Smooth muscle cell (in vitro differentiated cells): ENCODE measurements around the gene ZBTB21. TPM values are rescaled to one million over a fixed set of nuclear protein-coding genes. Genes with fewer than 3 reads are reported as not detected.

ENCODE experiments used
- DNase-seq: peaks from one replicate; lab custom pipeline; 2025; ENCODE audit not compliant: unreplicated experiment; lab: John Stamatoyannopoulos, UW
- H2AFZ ChIP-seq: fragments of 200-600 bp; sonication (generic); 2 replicates; pipeline ENCODE4 v1.6.0; 2016; ENCODE audit warnings: antibody characterized with exemption, low read depth, mild to moderate bottlenecking
- H3F3A ChIP-seq: fragments of 200-600 bp; sonication (generic); 2 replicates; pipeline ENCODE4 v1.6.0; 2017; ENCODE audit warnings: antibody characterized with exemption, low read depth
- H3K27ac ChIP-seq: fragments of 200-600 bp; sonication (generic); 2 replicates; pipeline ENCODE4 v1.5.1; 2016; ENCODE audit warnings: low read depth, mild to moderate bottlenecking
- H3K27me3 ChIP-seq: fragments of 200-600 bp; sonication (generic); 2 replicates; pipeline ENCODE4 v1.6.1; 2016; ENCODE audit warnings: low read depth, mild to moderate bottlenecking
- H3K36me3 ChIP-seq: fragments of 200-600 bp; sonication (generic); 2 replicates; pipeline ENCODE4 v1.5.1; 2016; ENCODE audit warnings: low read depth
- H3K4me1 ChIP-seq: fragments of 200-600 bp; sonication (generic); 2 replicates; pipeline ENCODE4 v1.5.1; 2016; ENCODE audit warnings: low read depth
- H3K4me2 ChIP-seq: fragments of 200-600 bp; sonication (generic); 2 replicates; pipeline ENCODE4 v1.6.0; 2016; ENCODE audit warnings: mild to moderate bottlenecking
- H3K4me3 ChIP-seq: fragments of 200-600 bp; sonication (generic); 2 replicates; pipeline ENCODE4 v1.5.1; 2016; ENCODE audit warnings: mild to moderate bottlenecking
- H3K79me2 ChIP-seq: fragments of 200-600 bp; sonication (generic); 2 replicates; pipeline ENCODE4 v1.6.0; 2016; ENCODE audit warnings: low read depth, mild to moderate bottlenecking
- H3K9ac ChIP-seq: fragments of 200-600 bp; sonication (generic); 2 replicates; pipeline ENCODE4 v1.6.0; 2016; ENCODE audit warnings: low read depth
- H3K9me3 ChIP-seq: fragments of 200-600 bp; sonication (generic); replicated peaks from 2 replicates; pipeline ENCODE4 v1.5.1; 2016; ENCODE audit warnings: low read depth
- H4K20me1 ChIP-seq: fragments of 200-600 bp; sonication (generic); 2 replicates; pipeline ENCODE4 v1.6.0; 2016; ENCODE audit warnings: low read depth
- CTCF ChIP-seq: fragments of 200-600 bp; sonication (generic); IDR thresholded peaks from 2 replicates; pipeline ENCODE4 v1.5.1; 2017; ENCODE audit warnings: borderline replicate concordance, mild to moderate bottlenecking, antibody characterized with exemption; ENCODE audit not compliant: insufficient read depth, poor library complexity, severe bottlenecking
- WGBS: methylation state at CpG from one replicate; pipeline ENCODE4 v1.1.7; 2016; ENCODE audit warnings: low lambda C conversion rate; 5-methylcytosine and 5-hydroxymethylcytosine counted together
- polyA plus RNA-seq: library from polyadenylated mRNA; unstranded; fragments of >200 nt; fragmentation: Nextera tagmentation; extraction: Ambion mirVana; gene quantifications from 2 replicates; pipeline ENCODE4 v1.2.1, GENCODE V29; 2016
- total RNA-seq: library from RNA; depleted of rRNA; stranded (reverse); fragments of >200 nt; gene quantifications from 2 replicates; pipeline ENCODE4 v1.2.3, GENCODE V29; 2014

ZBTB21 gene
- total and polyA plus RNA-seq, 2 experiments from 2014 or later, result 6.2 to 24.1 TPM

- Histone ChIP-seq H3K4me3 (no peak overlapping the region), H3K4me1 (peaks cover 5% of the 10 kb centered on the region), H3K27ac (no peak overlapping the region), H2AFZ (no peak overlapping the region), H4K20me1 (no peaks in the 10 kb centered on the region), H3K4me2 (no peak overlapping the region), H3K79me2 (no peaks in the 10 kb centered on the region), H3K27me3 (no peaks in the 10 kb centered on the region), H3K9ac (no peak overlapping the region), H3K36me3 (no peaks in the 10 kb centered on the region), H3K9me3 (no peaks in the 10 kb centered on the region), H3F3A (no peaks in the 10 kb centered on the region)
- TF ChIP-seq CTCF, result no peak
- DNase-seq, result no peak
- WGBS, result 87% methylated on average over 5 of the region's 5 CpGs
Observed at GRCh38 chr21:41965045-41965444, 45.1 kb downstream of the ZBTB21 start.

GRCh38 chr21:41964171-41964570 lies 46.0 kb downstream of the ZBTB21 start:
- no peaks in the 10 kb centered on the region for H3K27me3 ChIP-seq
- no peaks in the 10 kb centered on the region for H3K36me3 ChIP-seq
- no peaks in the 10 kb centered on the region for H3F3A ChIP-seq
- H3K9ac ChIP-seq, result no peak overlapping the region
- TF ChIP-seq CTCF, result no peak
- H3K79me2 ChIP-seq, result no peaks in the 10 kb centered on the region
- H2AFZ ChIP-seq, result no peak overlapping the region
- no peak overlapping the region for H3K4me2 ChIP-seq
- no peak overlapping the region for H3K4me3 ChIP-seq
- H4K20me1 ChIP-seq, result no peaks in the 10 kb centered on the region
- 87% methylated on average over 8 of the region's 8 CpGs for WGBS
- DNase-seq, result no peak
- peaks cover 5% of the 10 kb centered on the region for H3K4me1 ChIP-seq
- no peak overlapping the region for H3K27ac ChIP-seq
- H3K9me3 ChIP-seq, result no peaks in the 10 kb centered on the region

GRCh38 chr21:41962425-41962966 lies 47.7 kb downstream of the ZBTB21 start:
- DNase-seq, result no peak
- H2AFZ ChIP-seq, result no peak overlapping the region
- TF ChIP-seq CTCF, result no peak
- peaks cover 5% of the 10 kb centered on the region for H3K4me1 ChIP-seq
- H3K79me2 ChIP-seq, result no peaks in the 10 kb centered on the region
- no peaks in the 10 kb centered on the region for H4K20me1 ChIP-seq
- WGBS, result 90% methylated on average over 11 of the region's 11 CpGs
- H3K9me3 ChIP-seq, result no peaks in the 10 kb centered on the region
- no peak overlapping the region for H3K4me2 ChIP-seq
- H3F3A ChIP-seq, result peaks cover under 1% of the 10 kb centered on the region
- no peak overlapping the region for H3K9ac ChIP-seq
- H3K27ac ChIP-seq, result no peak overlapping the region
- no peak overlapping the region for H3K4me3 ChIP-seq
- H3K27me3 ChIP-seq, result no peaks in the 10 kb centered on the region
- no peaks in the 10 kb centered on the region for H3K36me3 ChIP-seq

GRCh38 chr21:41961753-41962152 lies 48.4 kb downstream of the ZBTB21 start:
- no peak overlapping the region for H3K27ac ChIP-seq
- H3F3A ChIP-seq, result peaks cover 8% of the 10 kb centered on the region
- no peak overlapping the region for H3K4me3 ChIP-seq
- 88% methylated on average over 8 of the region's 8 CpGs for WGBS
- no peak for TF ChIP-seq CTCF
- no peak overlapping the region for H2AFZ ChIP-seq
- no peak for DNase-seq
- no peaks in the 10 kb centered on the region for H3K27me3 ChIP-seq
- no peaks in the 10 kb centered on the region for H3K9me3 ChIP-seq
- no peaks in the 10 kb centered on the region for H4K20me1 ChIP-seq
- no peak overlapping the region for H3K4me2 ChIP-seq
- H3K79me2 ChIP-seq, result no peaks in the 10 kb centered on the region
- peaks cover 5% of the 10 kb centered on the region for H3K4me1 ChIP-seq
- no peak overlapping the region for H3K9ac ChIP-seq
- H3K36me3 ChIP-seq, result no peaks in the 10 kb centered on the region
